Caco-2 (cell line): ENCODE measurements around the gene CTCFL. TPM values are rescaled to one million over a fixed set of nuclear protein-coding genes. Genes with fewer than 3 reads are reported as not detected.
"Not testable (repeated sequence)": the region's sequence is repeated elsewhere in the genome, so short reads cannot be mapped to it uniquely, and the experiment has no call there.

Experiments used
- BruUV-seq: library from RNA; stranded (reverse); fragments of 400-500 nt; replicated peaks from 2 replicates; lab custom pipeline; 2021; lab: Mats Ljungman, UMichigan
- CTCF ChIA-PET: fragments of 300-600 bp; sonication (Branson Sonifier 250); formaldehyde crosslinking; loops from one replicate; lab custom pipeline; 2022; ENCODE audit warnings: antibody characterized with exemption; lab: Charles Lee
- POLR2A ChIA-PET: fragments of 300-600 bp; sonication (Branson Sonifier 250); formaldehyde crosslinking; loops from one replicate; lab custom pipeline; 2022; ENCODE audit warnings: antibody characterized with exemption; lab: Charles Lee
- DNase-seq, 2 experiments: peaks; one replicate each; pipeline versions ENCODE4 v3.0.0 to v3.0.0-alpha.2; 2020 to 2022
- H3K27me3 ChIP-seq: replicated peaks from 2 replicates; pipeline ENCODE4 v1.6.0; 2011; ENCODE audit warnings: low read length; ENCODE audit not compliant: control insufficient read depth, insufficient read depth
- H3K36me3 ChIP-seq: 2 replicates; pipeline ENCODE4 v1.5.1; 2011; ENCODE audit warnings: low read length; ENCODE audit not compliant: control insufficient read depth, insufficient read depth
- H3K4me1 ChIP-seq: fragments of 250-450 bp; sonication (Bioruptor Pico); 2 replicates; pipeline ENCODE4 v1.5.1; 2020; ENCODE audit warnings: mild to moderate bottlenecking
- H3K4me3 ChIP-seq: 2 replicates; pipeline ENCODE4 v1.5.1; 2011; ENCODE audit warnings: low read depth, mild to moderate bottlenecking, control low read depth, low read length
- H3K9me3 ChIP-seq: fragments of 250-450 bp; sonication (Bioruptor Pico); 2 replicates; pipeline ENCODE4 v1.5.1; 2020; ENCODE audit warnings: mild to moderate bottlenecking, moderate library complexity
- H3K27ac Mint-ChIP-seq: one replicate; pipeline ENCODE4 v1.8.0; 2022; ENCODE audit warnings: mixed read lengths; ENCODE audit not compliant: unreplicated experiment
- H3K27me3 Mint-ChIP-seq: one replicate; pipeline ENCODE4 v1.8.0; 2022; ENCODE audit warnings: mixed read lengths; ENCODE audit not compliant: insufficient read depth, unreplicated experiment
- H3K36me3 Mint-ChIP-seq: one replicate; pipeline ENCODE4 v1.8.0; 2022; ENCODE audit warnings: mild to moderate bottlenecking, mixed read lengths; ENCODE audit not compliant: insufficient read depth, unreplicated experiment
- H3K4me1 Mint-ChIP-seq: one replicate; pipeline ENCODE4 v1.8.0; 2022; ENCODE audit warnings: low read depth, mixed read lengths; ENCODE audit not compliant: unreplicated experiment
- H3K4me3 Mint-ChIP-seq: one replicate; pipeline ENCODE4 v1.8.0; 2022; ENCODE audit warnings: mild to moderate bottlenecking, moderate library complexity, mixed read lengths; ENCODE audit not compliant: unreplicated experiment
- H3K9me3 Mint-ChIP-seq: one replicate; pipeline ENCODE4 v1.8.0; 2022; ENCODE audit warnings: mixed read lengths; ENCODE audit not compliant: unreplicated experiment
- CTCF ChIP-seq, 2 experiments: fragments of 200-600 bp in 1 of 2; IDR thresholded peaks; 1 replicate in 1 of 2; 2 replicates in 1 of 2; pipeline versions ENCODE4 v1.5.1 to v1.8.0; 2011 to 2022; ENCODE audit warnings: antibody characterized with exemption in 1 of 2, control low read depth in 1 of 2, inconsistent platforms in 1 of 2, low read depth in 1 of 2, low read length in 1 of 2, mild to moderate bottlenecking in 1 of 2, moderate library complexity in 1 of 2; ENCODE audit not compliant: insufficient read depth in 1 of 2, severe bottlenecking in 1 of 2, unreplicated experiment in 1 of 2
- intact Hi-C: fragments of 100-400 bp; cut with micrococcal nuclease; formaldehyde crosslinking; loops from one replicate; pipeline ENCODE4 v1.10.0; 2022; ENCODE audit not compliant: unreplicated experiment
- total RNA-seq: library from RNA; stranded (reverse); gene quantifications from 2 replicates; pipeline ENCODE4 v1.2.3, GENCODE V29; 2022

The CTCFL gene
- total RNA-seq, 1 experiment from 2014 or later, result not detected

DNA sequence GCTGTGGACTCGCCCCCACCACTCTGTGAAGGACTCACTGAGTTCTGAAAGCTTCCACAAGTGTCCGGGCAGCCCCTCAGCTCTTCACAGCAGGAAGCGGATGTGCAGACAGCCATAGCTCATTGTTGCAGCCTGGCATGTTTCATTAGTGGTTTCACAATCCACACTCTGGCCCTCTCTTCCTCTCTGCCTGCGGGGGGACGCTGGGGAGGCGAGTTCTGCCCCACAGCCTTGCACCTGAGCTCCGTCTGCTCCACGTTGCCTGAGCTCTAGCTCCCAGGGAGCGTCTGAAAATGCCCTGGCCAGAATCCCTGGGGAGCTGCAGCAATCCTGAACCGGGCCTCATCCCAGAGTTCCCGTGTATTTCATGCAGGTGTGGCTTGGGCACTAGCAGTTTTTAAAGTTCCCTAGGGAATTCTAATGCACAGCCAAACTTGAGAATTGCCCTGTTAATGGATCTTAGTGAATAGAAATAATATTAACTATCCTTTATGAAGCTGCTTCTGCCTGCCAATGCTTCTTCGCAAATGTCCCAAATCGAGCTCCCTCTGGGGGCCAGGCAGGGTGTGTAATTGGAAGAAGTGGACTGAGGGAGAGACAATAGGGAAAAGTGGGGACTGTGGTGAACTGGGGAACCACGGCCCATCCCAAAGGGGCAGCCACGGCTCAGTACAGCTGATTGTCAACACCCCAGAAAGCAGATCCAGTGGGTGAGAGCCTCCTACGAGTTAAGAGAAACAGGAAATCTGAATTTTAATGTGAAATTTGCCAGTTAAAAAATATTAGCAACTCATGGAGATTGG lies 51.5 kb downstream of the CTCFL start:
- ChIA-PET CTCF (interaction anchor here (0.5 to 0.6 kb wide), 2 partner anchors 12 to 293 kb away, joined by 3 read pairs; no protein-coding TSS in a partner anchor), POLR2A (interaction anchor here (0.5 kb wide), 1 partner anchor 844 kb away, joined by 7 read pairs; no protein-coding TSS in a partner anchor)
- no peaks in the 10 kb centered on the region for H3K4me1 ChIP-seq
- Mint-ChIP-seq H3K36me3 (no peaks in the 10 kb centered on the region), H3K4me1 (peaks cover 7% of the 10 kb centered on the region), H3K27me3 (peaks cover 36% of the 10 kb centered on the region), H3K9me3 (no peaks in the 10 kb centered on the region), H3K27ac (no peak overlapping the region), H3K4me3 (no peak overlapping the region)
- BruUV-seq, result no TSS peak
- DNase-seq, result no peak
- H3K4me3 ChIP-seq, result no peak overlapping the region
- peaks cover 3% of the 10 kb centered on the region for H3K27me3 ChIP-seq
- H3K9me3 ChIP-seq, result no peaks in the 10 kb centered on the region
- H3K36me3 ChIP-seq, result no peaks in the 10 kb centered on the region
- no peak for TF ChIP-seq CTCF (IDR thresholded peaks at IDR 0.05; ENCODE audit: insufficient read depth in 1 of 2, low read depth in 1 of 2, low read length in 1 of 2, severe bottlenecking in 1 of 2, unreplicated experiment in 1 of 2)
- intact Hi-C loops, result no loop called here

DNA sequence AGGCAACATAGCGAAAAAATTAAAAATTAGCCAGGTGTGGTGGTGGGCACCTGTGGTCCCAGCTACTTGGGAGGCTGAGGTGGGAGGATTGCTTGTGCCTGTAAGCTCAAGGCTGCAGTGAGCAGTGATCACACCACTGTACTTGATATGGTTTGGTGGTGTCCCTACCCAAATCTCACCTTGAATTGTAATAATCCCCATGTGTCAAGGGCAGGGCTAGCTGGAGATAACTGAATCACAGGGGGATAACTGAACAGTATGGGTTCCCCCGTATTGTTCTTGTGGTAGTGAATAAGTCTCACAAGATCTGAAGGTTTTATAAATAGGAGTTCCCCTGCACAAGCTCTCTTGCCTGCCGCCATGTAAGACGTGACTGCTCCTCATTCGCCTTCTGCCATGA lies 52.5 kb downstream of the CTCFL start:
- CTCF ChIA-PET, H3K4me3 ChIP-seq, intact Hi-C loops, H3K9me3 Mint-ChIP-seq, DNase-seq, H3K4me3 Mint-ChIP-seq, H3K36me3 ChIP-seq, H3K9me3 ChIP-seq, BruUV-seq, H3K27me3 ChIP-seq, H3K4me1 Mint-ChIP-seq, H3K4me1 ChIP-seq, POLR2A ChIA-PET, H3K27ac Mint-ChIP-seq, H3K36me3 Mint-ChIP-seq: not testable (repeated sequence)
- H3K27me3 Mint-ChIP-seq, result peaks cover 29% of the 10 kb centered on the region

DNA sequence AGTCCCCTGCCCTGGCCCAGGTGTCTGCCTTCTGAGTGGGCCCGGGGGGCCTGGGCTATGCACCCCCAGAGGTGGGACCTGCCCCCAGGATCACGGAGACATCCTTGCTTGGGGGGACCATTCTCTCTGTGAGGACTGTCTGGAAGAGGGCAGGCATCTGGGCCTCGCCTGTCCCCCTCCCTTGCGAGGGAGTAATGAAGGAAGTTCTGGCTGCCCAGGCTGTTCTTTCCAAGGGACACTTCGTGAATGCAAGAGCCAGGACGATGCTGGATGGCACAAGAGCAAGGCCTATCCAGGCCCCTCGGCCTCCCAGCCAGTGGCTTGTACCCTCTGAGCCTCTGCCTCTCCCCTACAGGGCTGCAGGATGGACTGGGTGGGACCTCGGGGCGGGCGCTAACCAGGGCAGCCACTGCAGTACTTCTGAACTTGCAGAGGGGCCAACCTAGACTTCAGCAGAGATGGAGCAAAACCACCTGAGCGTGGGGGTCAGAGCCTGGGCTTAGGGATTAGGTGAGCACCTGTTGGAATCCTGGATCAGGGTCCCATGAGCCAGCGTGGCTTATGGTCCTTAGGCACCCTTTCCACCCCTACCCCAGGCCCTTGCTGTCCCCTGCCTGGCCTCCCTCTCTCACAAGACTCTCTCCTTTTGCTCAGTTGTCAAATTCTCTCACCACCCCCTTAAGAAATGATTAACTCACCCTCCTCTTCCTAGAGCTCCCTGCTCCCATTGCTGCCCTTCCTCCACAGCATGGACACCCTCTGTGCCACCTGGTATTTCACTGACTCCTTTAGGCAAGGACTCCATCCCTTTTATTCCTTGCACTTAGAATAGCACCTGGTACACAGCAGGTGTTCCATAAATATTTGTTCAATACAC lies 53.2 kb downstream of the CTCFL start:
- intact Hi-C loops, result no loop called here
- CTCF ChIA-PET, result no interaction called here
- H3K4me1 ChIP-seq, result no peaks in the 10 kb centered on the region
- H3K9me3 Mint-ChIP-seq, result no peaks in the 10 kb centered on the region
- no TSS peak for BruUV-seq
- H3K9me3 ChIP-seq, result no peaks in the 10 kb centered on the region
- no peaks in the 10 kb centered on the region for H3K36me3 Mint-ChIP-seq
- no peaks in the 10 kb centered on the region for H3K36me3 ChIP-seq
- POLR2A ChIA-PET, result no interaction called here
- no peak overlapping the region for H3K27ac Mint-ChIP-seq
- no peak overlapping the region for H3K4me3 ChIP-seq
- no peak for DNase-seq
- TF ChIP-seq CTCF (IDR thresholded peaks at IDR 0.05; ENCODE audit: insufficient read depth in 1 of 2, low read depth in 1 of 2, low read length in 1 of 2, severe bottlenecking in 1 of 2, unreplicated experiment in 1 of 2), result no peak
- H3K4me1 Mint-ChIP-seq, result peaks cover 7% of the 10 kb centered on the region
- peaks cover 32% of the 10 kb centered on the region for H3K27me3 Mint-ChIP-seq
- peaks cover 3% of the 10 kb centered on the region for H3K27me3 ChIP-seq
- no peak overlapping the region for H3K4me3 Mint-ChIP-seq
